Measurements from ENCODE around the gene F11R.
"Not testable (repeated sequence)": the region's sequence is repeated elsewhere in the genome, so short reads cannot be mapped to it uniquely, and the experiment has no call there.

Gene F11R

GRCh38 chr1:161039546-161039945 is 18.6 kb upstream of the F11R start:
- DNase-seq, result no peak

GRCh38 chr1:161039154-161039545 is 18.2 kb upstream of the F11R start:
- no peak for DNase-seq

- DNase-seq, result peak; percentile 89
These were observed 17.7 kb upstream of the F11R start, which contains the start of gene TSTD1 for GRCh38 chr1:161038523-161039153. Gene TSTD1, minus strand, starts transcription at chr1:161038964. Its CDS starts 75 bp downstream, at chr1:161038889.

GRCh38 chr1:161037661-161038522 is 16.9 kb upstream of the F11R start:
- no peak for DNase-seq

- DNase-seq, result no peak
These were observed 12.8 kb upstream of the F11R start for GRCh38 chr1:161033751-161034150.

GRCh38 chr1:161032409-161032808 is 11.5 kb upstream of the F11R start:
- no peak for DNase-seq

GRCh38 chr1:161031874-161032273 is 10.9 kb upstream of the F11R start:
- DNase-seq, result no peak

GRCh38 chr1:161029466-161029865 is 8.5 kb upstream of the F11R start:
- not testable (repeated sequence) for DNase-seq

- DNase-seq, result peak; percentile 38
These were observed 6.0 kb upstream of the F11R start for GRCh38 chr1:161026954-161027353.

GRCh38 chr1:161022432-161022831 is 1.5 kb upstream of the F11R start:
- not testable (repeated sequence) for DNase-seq

- DNase-seq, result peak; percentile 50
These were observed 1.0 kb upstream of the F11R start for GRCh38 chr1:161021970-161022353.

- DNase-seq, result peak; percentile 85
These were observed 415 bp upstream of the F11R start for GRCh38 chr1:161021165-161021969.

GRCh38 chr1:161019751-161020495 is 1.0 kb downstream of the F11R start:
- no peak for DNase-seq

- DNase-seq, result not testable (repeated sequence)
These were observed 1.8 kb downstream of the F11R start for GRCh38 chr1:161019111-161019660.

GRCh38 chr1:161018631-161018930 is 2.4 kb downstream of the F11R start:
- DNase-seq, result no peak

GRCh38 chr1:161017756-161018630 is 3.0 kb downstream of the F11R start:
- DNase-seq, result no peak

- not testable (repeated sequence) for DNase-seq
These were observed 3.8 kb downstream of the F11R start for GRCh38 chr1:161017181-161017580.

- DNase-seq, result not testable (repeated sequence)
These were observed 4.3 kb downstream of the F11R start for GRCh38 chr1:161016683-161017082.

GRCh38 chr1:161013488-161014230 is 7.3 kb downstream of the F11R start:
- peak; percentile 88 for DNase-seq

GRCh38 chr1:161013131-161013487 is 7.8 kb downstream of the F11R start:
- no peak for DNase-seq

- DNase-seq, result no peak
These were observed 8.5 kb downstream of the F11R start for GRCh38 chr1:161012420-161012819.

Measured in activated CD4-positive, alpha-beta T cell treated with anti-CD3 and anti-CD28 coated beads, Interleukin-10, Interleukin-2, amounts not matched to agents 100 ng/mL and 50 ng/mL, durations not matched to agents 16 hours and 8 hours (primary cell).